Activated CD8-positive, alpha-beta memory T cell treated with anti-CD3 and anti-CD28 coated beads, Interleukin-2, amount 50 U/mL, for 48 hours (primary cell): ENCODE measurements around the gene TRMT112.
A peak's percentile ranks its signal among the peaks of the same experiment; 100 is the strongest.

Source experiments
- DNase-seq: peaks from one replicate; pipeline ENCODE4 v3.0.0-alpha.2; 2020

TRMT112 gene

DNA sequence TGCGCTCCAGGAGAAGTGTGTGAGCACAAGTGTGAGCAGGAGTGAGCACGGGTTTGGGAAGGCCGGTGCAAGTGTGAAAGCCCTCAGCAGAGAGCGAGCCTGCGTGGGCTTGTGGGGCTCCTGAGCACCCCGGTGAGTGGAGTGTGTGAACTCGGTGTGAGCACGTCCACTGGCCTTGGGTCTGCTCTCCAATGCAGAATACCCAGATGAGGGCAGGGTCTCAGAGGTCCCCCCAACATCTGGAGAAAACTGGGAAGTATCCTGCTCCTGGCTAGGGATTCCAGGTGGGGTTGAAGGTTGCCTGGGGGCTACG is 10.8 kb downstream of the TRMT112 start:
- DNase-seq, result no peak

- peak; percentile 84 for DNase-seq
Observed at GRCh38 chr11:64305691-64306562, 11.4 kb downstream of the TRMT112 start.

GRCh38 chr11:64305075-64305690 is 12.2 kb downstream of the TRMT112 start, which contains the start of gene ESRRA:
TSS of gene ESRRA (plus strand) at chr11:64305524. CDS start at chr11:64307180, 1,656 bp downstream.
- peak; percentile 99 for DNase-seq

- peak; percentile 99 for DNase-seq
Observed at GRCh38 chr11:64304316-64305072, 12.9 kb downstream of the TRMT112 start.

- DNase-seq, result no peak
Observed at GRCh38 chr11:64304032-64304315, 13.4 kb downstream of the TRMT112 start.

GRCh38 chr11:64303109-64304031 is 14.0 kb downstream of the TRMT112 start:
- DNase-seq, result no peak

DNA sequence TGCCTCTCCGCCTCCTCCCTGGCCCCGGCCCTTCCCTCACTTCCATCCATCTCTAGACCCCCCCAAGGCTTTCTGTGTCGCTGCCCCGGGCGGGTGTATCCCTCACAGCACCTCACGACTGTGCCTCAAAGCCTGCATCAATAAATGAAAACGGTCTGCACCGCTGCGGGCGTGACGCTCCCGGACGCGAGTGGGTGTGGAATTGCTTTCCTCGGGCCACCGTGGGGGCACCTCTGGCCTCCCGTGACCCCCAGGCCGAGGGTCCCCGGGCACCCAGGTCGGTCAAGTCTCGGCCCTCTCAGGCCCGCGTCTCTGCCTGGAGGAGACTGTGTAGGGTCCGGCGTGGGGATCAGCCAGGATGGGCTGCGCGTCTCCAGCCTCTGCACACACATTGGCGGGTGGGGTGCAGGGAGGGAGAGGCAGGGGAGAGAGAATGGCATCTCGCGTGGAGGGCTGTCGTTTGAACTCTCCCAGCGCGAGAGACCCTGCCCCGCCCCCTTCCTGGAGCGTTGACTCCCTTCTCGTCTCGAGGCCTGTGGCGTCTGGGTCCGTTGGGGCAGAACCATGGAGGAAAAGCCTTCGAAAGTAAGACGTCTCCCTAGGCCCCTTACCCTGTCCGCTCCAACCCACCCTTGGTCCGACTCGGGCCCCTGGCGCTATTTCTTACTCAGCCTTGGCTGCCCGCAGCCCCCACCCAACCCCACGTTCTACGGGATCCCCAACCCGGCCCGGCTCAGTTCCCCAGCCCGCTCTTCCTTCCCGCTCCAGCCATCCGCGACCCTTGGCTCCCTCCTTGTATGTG is 17.3 kb downstream of the TRMT112 start, which contains the start of gene CATSPERZ:
CATSPERZ (plus strand) TSS at position 512 of the 802 bp plus-strand sequence; CDS start at position 565, 53 bp downstream.
- DNase-seq, result no peak

DNA sequence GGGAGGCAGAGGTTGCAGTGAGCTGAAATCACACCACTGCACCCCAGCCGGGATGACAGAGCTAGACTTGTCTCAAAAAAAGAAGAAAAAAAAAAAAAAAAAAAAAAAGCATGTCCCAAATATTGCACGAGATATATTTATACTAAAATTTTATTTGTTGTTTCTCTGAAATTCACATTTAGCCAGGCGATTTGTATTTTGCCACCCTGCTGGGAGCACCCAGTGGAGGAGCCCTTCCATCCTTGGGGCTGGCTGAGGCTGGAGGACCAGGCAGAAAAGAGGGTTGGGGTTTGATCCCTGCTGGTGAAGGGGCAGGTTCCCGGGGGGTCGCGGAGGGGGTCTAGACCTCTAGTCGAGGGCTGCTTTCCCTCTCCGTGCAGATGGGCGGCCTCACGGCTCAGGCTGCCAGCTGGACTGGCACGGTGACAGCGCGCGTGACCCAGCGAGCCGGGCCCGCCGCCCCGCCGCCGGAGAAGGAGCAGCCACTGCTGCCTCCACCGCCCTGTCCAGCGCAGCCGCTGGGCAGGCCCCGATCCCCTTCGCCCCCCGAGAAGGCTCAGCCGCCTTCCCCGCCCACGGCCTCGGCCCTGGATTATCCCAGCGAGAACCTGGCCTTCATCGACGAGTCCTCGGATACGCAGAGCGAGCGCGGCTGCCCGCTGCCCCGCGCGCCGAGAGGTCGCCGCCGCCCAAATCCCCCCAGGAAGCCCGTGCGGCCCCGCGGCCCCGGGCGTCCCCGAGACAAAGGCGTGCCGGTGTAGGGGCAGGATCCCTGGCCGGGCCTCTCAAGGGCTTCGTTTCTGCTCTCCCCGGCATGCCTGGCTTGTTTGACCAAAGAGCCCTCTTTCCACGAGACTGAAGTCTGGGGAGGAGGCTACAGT is 18.2 kb downstream of the TRMT112 start:
- DNase-seq, result no peak

DNA sequence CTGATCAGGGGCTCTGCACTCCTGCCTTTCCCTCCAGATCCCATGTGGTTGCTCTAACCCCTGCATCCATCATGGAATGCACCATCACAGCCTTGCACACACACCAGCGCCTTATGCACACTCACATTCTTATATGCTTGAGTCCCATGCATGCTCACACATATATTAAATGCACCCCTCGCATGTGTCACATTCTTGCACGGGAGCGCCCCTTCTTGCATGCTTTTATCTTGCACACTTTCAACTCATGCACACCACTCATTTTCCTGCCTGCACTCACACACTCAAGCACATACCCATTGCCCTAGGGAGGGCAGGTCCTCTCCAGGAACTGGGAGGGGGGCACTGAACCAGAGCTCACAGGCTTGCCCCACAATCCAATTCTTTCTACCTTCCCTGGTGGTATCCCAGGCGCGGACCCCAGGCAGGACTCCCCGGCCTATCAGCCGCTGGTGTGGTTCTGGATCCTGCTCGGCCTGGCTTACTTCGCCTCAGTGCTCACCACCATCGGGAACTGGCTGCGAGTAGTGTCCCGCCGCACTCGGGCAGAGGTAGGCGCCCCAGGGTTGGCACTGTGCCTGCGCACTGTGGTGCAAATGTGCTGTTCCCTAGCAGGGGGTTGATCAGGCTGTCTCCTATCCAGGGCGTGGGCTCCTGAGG is 19.5 kb downstream of the TRMT112 start:
- no peak for DNase-seq

DNA sequence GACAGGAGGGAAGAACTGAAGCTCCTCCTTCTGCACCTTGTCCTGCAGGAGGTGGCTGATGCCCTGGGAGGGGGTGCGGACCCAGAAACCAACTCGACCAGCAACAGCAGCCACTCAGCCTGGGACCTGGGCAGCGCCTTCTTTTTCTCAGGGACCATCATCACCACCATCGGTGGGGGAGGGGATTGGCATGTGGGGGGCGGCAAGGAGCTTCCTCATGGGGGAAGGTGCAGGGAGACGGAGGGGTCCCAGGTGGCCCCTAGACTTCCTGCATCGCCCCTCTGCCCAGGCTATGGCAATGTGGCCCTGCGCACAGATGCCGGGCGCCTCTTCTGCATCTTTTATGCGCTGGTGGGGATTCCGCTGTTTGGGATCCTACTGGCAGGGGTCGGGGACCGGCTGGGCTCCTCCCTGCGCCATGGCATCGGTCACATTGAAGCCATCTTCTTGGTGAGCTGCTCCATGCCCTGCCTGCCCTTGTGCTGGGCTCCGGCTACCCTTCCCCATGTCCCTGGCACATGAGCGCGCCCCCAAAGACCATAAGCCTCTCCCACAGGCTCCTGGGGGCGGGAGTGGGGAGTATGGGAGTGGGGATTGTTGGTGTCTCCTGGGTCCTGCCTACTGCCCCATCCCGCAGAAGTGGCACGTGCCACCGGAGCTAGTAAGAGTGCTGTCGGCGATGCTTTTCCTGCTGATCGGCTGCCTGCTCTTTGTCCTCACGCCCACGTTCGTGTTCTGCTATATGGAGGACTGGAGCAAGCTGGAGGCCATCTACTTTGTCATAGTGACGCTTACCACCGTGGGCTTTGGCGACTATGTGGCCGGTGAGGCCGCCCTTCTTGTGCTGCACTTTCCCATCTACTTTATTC is 20.3 kb downstream of the TRMT112 start:
- no peak for DNase-seq

GRCh38 chr11:64296236-64296635 is 21.1 kb downstream of the TRMT112 start:
- DNase-seq, result no peak

DNA sequence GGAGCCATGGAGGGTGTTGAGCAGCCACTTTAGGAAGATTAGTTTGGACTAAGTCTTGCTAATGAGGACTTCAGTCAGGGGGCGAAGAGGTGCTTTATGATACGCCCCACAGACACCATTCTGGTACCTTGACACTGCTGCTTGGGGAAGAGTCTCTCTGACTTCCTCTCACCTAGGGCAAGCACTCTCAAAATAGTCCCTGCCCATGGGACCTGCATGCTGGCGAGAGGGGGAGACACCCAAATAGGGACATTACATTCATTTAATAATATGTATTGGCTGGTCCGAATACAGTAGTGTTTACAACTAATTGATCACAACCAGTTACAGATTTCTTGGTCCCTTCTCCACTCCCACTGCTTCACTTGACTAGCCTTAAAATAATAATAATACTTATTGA is 21.6 kb downstream of the TRMT112 start:
- no peak for DNase-seq

- no peak for DNase-seq
Observed at GRCh38 chr11:64294774-64295173, 22.6 kb downstream of the TRMT112 start.

DNA sequence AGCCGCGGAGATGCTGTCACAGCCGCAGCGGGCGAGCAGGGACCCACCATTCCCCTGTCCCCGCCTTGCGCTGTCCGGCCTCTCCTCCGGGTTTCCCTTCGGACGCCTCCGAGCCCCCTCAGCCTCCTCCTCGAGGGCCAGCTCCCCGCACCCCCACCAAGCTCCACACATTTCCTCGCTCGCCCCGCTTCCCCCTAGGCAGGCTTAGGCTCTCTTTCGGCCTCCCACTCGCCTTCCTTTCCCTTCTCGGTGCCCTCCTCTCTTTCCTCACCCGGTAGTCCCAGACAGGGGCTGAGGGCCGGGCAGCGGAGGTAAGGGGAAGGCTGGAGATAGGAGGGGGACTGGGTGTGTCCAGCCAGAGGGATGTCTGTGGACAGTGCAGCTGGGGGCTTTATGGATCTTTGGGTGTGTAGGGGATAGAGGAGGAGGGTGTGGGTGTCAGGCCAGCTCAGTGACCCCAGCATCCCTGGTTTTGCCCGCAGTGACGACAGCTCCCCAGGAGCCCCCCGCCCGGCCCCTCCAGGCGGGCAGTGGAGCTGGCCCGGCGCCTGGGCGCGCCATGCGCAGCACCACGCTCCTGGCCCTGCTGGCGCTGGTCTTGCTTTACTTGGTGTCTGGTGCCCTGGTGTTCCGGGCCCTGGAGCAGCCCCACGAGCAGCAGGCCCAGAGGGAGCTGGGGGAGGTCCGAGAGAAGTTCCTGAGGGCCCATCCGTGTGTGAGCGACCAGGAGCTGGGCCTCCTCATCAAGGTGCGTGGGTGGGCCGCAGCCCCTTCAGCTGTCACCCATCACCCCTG is 24.7 kb downstream of the TRMT112 start:
- no peak for DNase-seq

GRCh38 chr11:64291752-64292459 is 25.5 kb downstream of the TRMT112 start:
- no peak for DNase-seq

- DNase-seq, result no peak
Observed at GRCh38 chr11:64291262-64291751, 26.1 kb downstream of the TRMT112 start, which contains the start of gene KCNK4. TSS of gene KCNK4 (plus strand) at chr11:64291302. CDS start at chr11:64293019, 1,717 bp downstream.
